ENCODE results near the gene LITAFD. TPM values are rescaled to one million over a fixed set of nuclear protein-coding genes. Genes with fewer than 3 reads are reported as not detected.

LITAFD gene
- total and polyA plus RNA-seq, 12 donors = not detected

- no peaks in the 10 kb centered on the region for H3K9me3 ChIP-seq (replicated peaks in 1 of 3)
- peaks cover 52 to 56% of the 10 kb centered on the region in 2 donors for H3K4me1 ChIP-seq (replicated peaks in 1 of 2)
- H3K36me3 ChIP-seq (replicated peaks in 1 of 2) = peaks cover 0 to 44% of the 10 kb centered on the region in 2 donors
- 90 to 93% (median 92%) methylated on average over 14 to 31 of the region's 31 CpGs for WGBS, 4 donors
- peak overlapping the region; percentile 53 to 91 (median 80) for H3K27ac ChIP-seq
- peak overlapping the region in 1 of 4 donors; percentile 13 for H3K4me3 ChIP-seq
- H3K27me3 ChIP-seq = no peaks in the 10 kb centered on the region
- TF ChIP-seq CTCF (IDR thresholded peaks at IDR 0.05) (no peak), POLR2A (IDR thresholded peaks at IDR 0.05) (no peak)
- intact Hi-C loops (cut with DNase I) = no loop called here
- peak in 3 of 7 donors; percentile 14 to 36 (median 17) for DNase-seq
Measured at GRCh38 chr16:8858994-8859912, 22.9 kb upstream of the LITAFD start.

GRCh38 chr16:8859913-8860881, 22.0 kb upstream of the LITAFD start:
- Histone ChIP-seq H3K4me1 (replicated peaks in 1 of 2) (peaks cover 62 to 65% of the 10 kb centered on the region in 2 donors), H3K4me3 (peak overlapping the region in 1 of 4 donors; percentile 13), H3K27ac (peak overlapping the region; percentile 53 to 91 (median 80)), H3K36me3 (replicated peaks in 1 of 2) (peaks cover 0 to 35% of the 10 kb centered on the region in 2 donors), H3K27me3 (no peaks in the 10 kb centered on the region), H3K9me3 (replicated peaks in 1 of 3) (no peaks in the 10 kb centered on the region)
- TF ChIP-seq POLR2A (IDR thresholded peaks at IDR 0.05) (peak in 1 of 2 donors; percentile 19), CTCF (IDR thresholded peaks at IDR 0.05) (no peak)
- peak in 6 of 7 donors; percentile 70 to 92 (median 89) for DNase-seq
- 48 to 55% (median 51%) methylated on average over 22 to 25 of the region's 25 CpGs for WGBS, 4 donors
- intact Hi-C loops (cut with DNase I) = no loop called here

- intact Hi-C loops (cut with DNase I) = no loop called here
- H3K27me3 ChIP-seq = no peaks in the 10 kb centered on the region
- H3K9me3 ChIP-seq (replicated peaks in 1 of 3) = no peaks in the 10 kb centered on the region
- peaks cover 0 to 21% of the 10 kb centered on the region in 2 donors for H3K36me3 ChIP-seq (replicated peaks in 1 of 2)
- H3K4me1 ChIP-seq (replicated peaks in 1 of 2) = peaks cover 76 to 78% of the 10 kb centered on the region in 2 donors
- H3K4me3 ChIP-seq = peak overlapping the region in 1 of 4 donors; percentile 27
- 59 to 74% (median 64%) methylated on average over 5 to 14 of the region's 14 CpGs for WGBS, 4 donors
- peak in 5 of 7 donors; percentile 42 to 79 (median 74) for DNase-seq
- TF ChIP-seq CTCF (IDR thresholded peaks at IDR 0.05) (no peak), POLR2A (IDR thresholded peaks at IDR 0.05) (no peak)
- H3K27ac ChIP-seq = peak overlapping the region; percentile 70 to 91 (median 87)
Measured at GRCh38 chr16:8861563-8862308, 20.4 kb upstream of the LITAFD start.

Data from adrenal gland (tissue), 12 donors.